Esophagus squamous epithelium (tissue), 4 donors: ENCODE data around the gene INTS4.
"Not testable (repeated sequence)": the region's sequence is repeated elsewhere in the genome, so short reads cannot be mapped to it uniquely, and the experiment has no call there.

Experiments used
- CTCF ChIP-seq, 6 experiments: fragments of 450-650 bp in 4 of 6; fragments of 200-600 bp in 2 of 6; sonication (generic) in 2 of 6; IDR thresholded peaks; one replicate each; pipeline ENCODE4 v1.5.1; 2016 to 2019; ENCODE audit warnings: antibody characterized with exemption in 6 of 6, mild to moderate bottlenecking in 4 of 6, moderate library complexity in 4 of 6
- POLR2A ChIP-seq, 4 donors: fragments of 450-650 bp; IDR thresholded peaks; one replicate each; pipeline ENCODE4 v1.6.1; 2017; ENCODE audit warnings: antibody characterized with exemption in 4 of 4, mild to moderate bottlenecking in 4 of 4, moderate library complexity in 3 of 4

- TF ChIP-seq CTCF, POLR2A (IDR thresholded peaks at IDR 0.05): not testable (repeated sequence)
Measured at GRCh38 chr11:77861444-77861843, 133.0 kb downstream of the INTS4 start.
